ENCODE measurements around the gene CCDC88C.

The CCDC88C gene

GRCh38 chr14:91397965-91398591 is 19.5 kb downstream of the CCDC88C start:
- in situ Hi-C loops (cut with HindIII; ENCODE audit: low sequenced_read_pairs), result loop anchor here (25.0 kb wide), 1 partner anchor 111 kb away; no protein-coding TSS in a partner anchor

- in situ Hi-C loops (cut with HindIII; ENCODE audit: low sequenced_read_pairs), result loop anchor here (25.0 kb wide), 1 partner anchor 110 kb away; no protein-coding TSS in a partner anchor
Measured at GRCh38 chr14:91396959-91397815, 20.4 kb downstream of the CCDC88C start.

GRCh38 chr14:91396013-91396660 is 21.5 kb downstream of the CCDC88C start:
- in situ Hi-C loops (cut with HindIII; ENCODE audit: low sequenced_read_pairs), result loop anchor here (25.0 kb wide), 1 partner anchor 109 kb away; no protein-coding TSS in a partner anchor

- in situ Hi-C loops (cut with HindIII; ENCODE audit: low sequenced_read_pairs), result loop anchor here (25.0 kb wide), 1 partner anchor 108 kb away; no protein-coding TSS in a partner anchor
Measured at GRCh38 chr14:91395466-91395865, 22.2 kb downstream of the CCDC88C start.

GRCh38 chr14:91394105-91395081 is 23.2 kb downstream of the CCDC88C start:
- in situ Hi-C loops (cut with HindIII; ENCODE audit: low sequenced_read_pairs), result loop anchor here (25.0 kb wide), 1 partner anchor 107 kb away; no protein-coding TSS in a partner anchor

GRCh38 chr14:91392623-91393303 is 24.9 kb downstream of the CCDC88C start:
- in situ Hi-C loops (cut with HindIII; ENCODE audit: low sequenced_read_pairs), result loop anchor here (25.0 kb wide), 1 partner anchor 105 kb away; no protein-coding TSS in a partner anchor

GRCh38 chr14:91390165-91390778 is 27.3 kb downstream of the CCDC88C start:
- in situ Hi-C loops (cut with HindIII; ENCODE audit: low sequenced_read_pairs), result loop anchor here (25.0 kb wide), 1 partner anchor 103 kb away; no protein-coding TSS in a partner anchor

- in situ Hi-C loops (cut with HindIII; ENCODE audit: low sequenced_read_pairs), result loop anchor here (25.0 kb wide), 1 partner anchor 102 kb away; no protein-coding TSS in a partner anchor
Measured at GRCh38 chr14:91389150-91389549, 28.5 kb downstream of the CCDC88C start.

GRCh38 chr14:91388551-91388975 is 29.1 kb downstream of the CCDC88C start:
- in situ Hi-C loops (cut with HindIII; ENCODE audit: low sequenced_read_pairs), result loop anchor here (25.0 kb wide), 1 partner anchor 101 kb away; no protein-coding TSS in a partner anchor

GRCh38 chr14:91387951-91388381 is 29.7 kb downstream of the CCDC88C start:
- in situ Hi-C loops (cut with HindIII; ENCODE audit: low sequenced_read_pairs), result loop anchor here (25.0 kb wide), 1 partner anchor 101 kb away; no protein-coding TSS in a partner anchor

GRCh38 chr14:91387169-91387835 is 30.3 kb downstream of the CCDC88C start:
- in situ Hi-C loops (cut with HindIII; ENCODE audit: low sequenced_read_pairs), result loop anchor here (25.0 kb wide), 1 partner anchor 100 kb away; no protein-coding TSS in a partner anchor

GRCh38 chr14:91385697-91386096 is 31.9 kb downstream of the CCDC88C start:
- in situ Hi-C loops (cut with HindIII; ENCODE audit: low sequenced_read_pairs), result loop anchor here (25.0 kb wide), 1 partner anchor 98 kb away; no protein-coding TSS in a partner anchor

- in situ Hi-C loops (cut with HindIII; ENCODE audit: low sequenced_read_pairs), result loop anchor here (25.0 kb wide), 1 partner anchor 98 kb away; no protein-coding TSS in a partner anchor
Measured at GRCh38 chr14:91385224-91385623, 32.4 kb downstream of the CCDC88C start.

- in situ Hi-C loops (cut with HindIII; ENCODE audit: low sequenced_read_pairs), result loop anchor here (25.0 kb wide), 1 partner anchor 96 kb away; no protein-coding TSS in a partner anchor
Measured at GRCh38 chr14:91383439-91383838, 34.2 kb downstream of the CCDC88C start.

GRCh38 chr14:91381801-91382670 is 35.6 kb downstream of the CCDC88C start:
- in situ Hi-C loops (cut with HindIII; ENCODE audit: low sequenced_read_pairs), result loop anchor here (25.0 kb wide), 1 partner anchor 95 kb away; no protein-coding TSS in a partner anchor

GRCh38 chr14:91380610-91381371 is 36.8 kb downstream of the CCDC88C start:
- in situ Hi-C loops (cut with HindIII; ENCODE audit: low sequenced_read_pairs), result loop anchor here (25.0 kb wide), 1 partner anchor 93 kb away; no protein-coding TSS in a partner anchor
